GM23338 (cell line): ENCODE data around the gene BPIFB2. TPM values are rescaled to one million over a fixed set of nuclear protein-coding genes. Genes with fewer than 3 reads are reported as not detected.

ENCODE experiments used
- ATAC-seq: fragments of 200-7000 bp; cut with Tn5 transposase; 3 replicates; pipeline ENCODE4 v1.9.1; 2020
- DNase-seq: peaks from one replicate; pipeline ENCODE4 v3.0.0-alpha.2; 2015; ENCODE audit warnings: low spot score
- H2AFZ ChIP-seq: fragments of 200-600 bp; sonication (generic); 2 replicates; pipeline ENCODE4 v1.8.0; 2016; ENCODE audit warnings: antibody characterized with exemption, mild to moderate bottlenecking, moderate library complexity
- H3F3A ChIP-seq: fragments of 200-600 bp; sonication (generic); replicated peaks from 2 replicates; pipeline ENCODE4 v1.8.0; 2017; ENCODE audit warnings: antibody characterized with exemption, mixed run types, low read depth
- H3K27ac ChIP-seq: fragments of 200-600 bp; sonication (generic); 2 replicates; pipeline ENCODE4 v1.6.1; 2016; ENCODE audit warnings: low read depth
- H3K27me3 ChIP-seq: fragments of 200-600 bp; sonication (generic); 2 replicates; pipeline ENCODE4 v1.8.0; 2016; ENCODE audit warnings: mild to moderate bottlenecking, mixed run types, moderate library complexity; ENCODE audit not compliant: insufficient read depth
- H3K36me3 ChIP-seq: fragments of 200-600 bp; sonication (generic); 2 replicates; pipeline ENCODE4 v1.8.0; 2016; ENCODE audit warnings: mild to moderate bottlenecking; ENCODE audit not compliant: insufficient read depth
- H3K4me1 ChIP-seq: fragments of 200-600 bp; sonication (generic); 2 replicates; pipeline ENCODE4 v1.8.0; 2016; ENCODE audit warnings: mild to moderate bottlenecking, moderate library complexity; ENCODE audit not compliant: insufficient read depth
- H3K4me2 ChIP-seq: fragments of 200-600 bp; sonication (generic); 2 replicates; pipeline ENCODE4 v1.7.1; 2017; ENCODE audit warnings: mixed run types
- H3K4me3 ChIP-seq: fragments of 200-600 bp; sonication (generic); 2 replicates; pipeline ENCODE4 v1.6.1; 2016; ENCODE audit warnings: mixed run types
- H3K79me2 ChIP-seq: fragments of 200-600 bp; sonication (generic); replicated peaks from 2 replicates; pipeline ENCODE4 v1.8.0; 2017; ENCODE audit warnings: mild to moderate bottlenecking; ENCODE audit not compliant: insufficient read depth
- H3K9me2 ChIP-seq: fragments of 200-600 bp; sonication (generic); 2 replicates; pipeline ENCODE4 v1.8.0; 2017; ENCODE audit not compliant: insufficient read depth
- H4K20me1 ChIP-seq: fragments of 200-600 bp; sonication (generic); replicated peaks from 2 replicates; pipeline ENCODE4 v1.8.0; 2017; ENCODE audit warnings: mild to moderate bottlenecking; ENCODE audit not compliant: insufficient read depth
- H3K27ac Mint-ChIP-seq: 2 replicates; pipeline ENCODE4 v1.8.0; 2020; ENCODE audit warnings: inconsistent platforms, mild to moderate bottlenecking, moderate library complexity, mixed read lengths
- H3K27me3 Mint-ChIP-seq: 3 replicates; pipeline ENCODE4 v1.8.0; 2022; ENCODE audit warnings: low read depth, mild to moderate bottlenecking, moderate library complexity, mixed read lengths, inconsistent platforms; ENCODE audit not compliant: insufficient read depth, poor library complexity
- H3K36me3 Mint-ChIP-seq: 3 replicates; pipeline ENCODE4 v1.8.0; 2021; ENCODE audit warnings: low read depth, mild to moderate bottlenecking, inconsistent platforms, moderate library complexity, mixed read lengths
- H3K4me1 Mint-ChIP-seq: 3 replicates; pipeline ENCODE4 v1.8.0; 2020; ENCODE audit warnings: mild to moderate bottlenecking, inconsistent platforms, mixed read lengths
- H3K4me3 Mint-ChIP-seq: 3 replicates; pipeline ENCODE4 v1.8.0; 2021; ENCODE audit warnings: moderate library complexity, mild to moderate bottlenecking, inconsistent platforms, mixed read lengths
- H3K9me3 Mint-ChIP-seq: 3 replicates; pipeline ENCODE4 v1.8.0; 2020; ENCODE audit warnings: moderate library complexity, mild to moderate bottlenecking, inconsistent platforms, mixed read lengths
- CREB1 ChIP-seq: fragments of 250-450 bp; sonication (Bioruptor Pico); IDR thresholded peaks from 2 replicates; pipeline ENCODE4 v1.5.0; 2020; ENCODE audit warnings: low read depth, mild to moderate bottlenecking, moderate library complexity
- EZH2phosphoT487 ChIP-seq: fragments of 200-600 bp; sonication (generic); IDR thresholded peaks from one replicate; pipeline ENCODE4 v1.8.1; 2018; ENCODE audit warnings: antibody characterized with exemption; ENCODE audit not compliant: unreplicated experiment
- JUNB ChIP-seq: IDR thresholded peaks from one replicate; pipeline ENCODE4 v1.6.1; 2016; ENCODE audit warnings: antibody characterized with exemption; ENCODE audit not compliant: unreplicated experiment
- POLR2AphosphoS5 ChIP-seq: IDR thresholded peaks from 2 replicates; pipeline ENCODE4 v1.6.1; 2016; ENCODE audit warnings: antibody characterized with exemption, low read depth
- STAT1 ChIP-seq: IDR thresholded peaks from one replicate; pipeline ENCODE4 v1.6.1; 2016; ENCODE audit warnings: antibody characterized with exemption; ENCODE audit not compliant: unreplicated experiment
- ZNF114 ChIP-seq: fragments of 250-450 bp; sonication (Bioruptor Pico); IDR thresholded peaks from 2 replicates; pipeline ENCODE4 v1.5.0; 2020; ENCODE audit warnings: mild to moderate bottlenecking, moderate library complexity
- polyA plus RNA-seq: library from polyadenylated mRNA; unstranded; fragments of >200 nt; fragmentation: Nextera tagmentation; extraction: Ambion mirVana; gene quantifications from 2 replicates; pipeline ENCODE4 v1.2.1, GENCODE V29; 2016
- total RNA-seq: library from RNA; depleted of rRNA; stranded (reverse); fragments of >200 nt; shearing (Covaris generic); gene quantifications from 2 replicates; pipeline ENCODE4 v1.2.3, GENCODE V29; 2014
- TF ChIP-seq, protein P1 (sequence below): fragments of 250-450 bp; sonication (Bioruptor Pico); IDR thresholded peaks from 2 replicates; pipeline ENCODE4 v1.5.0; 2020; ENCODE audit warnings: mild to moderate bottlenecking, moderate library complexity
- TF ChIP-seq, protein P2 (sequence below): IDR thresholded peaks from 2 replicates; pipeline ENCODE4 v1.6.1; 2016; ENCODE audit warnings: antibody characterized with exemption
- TF ChIP-seq, protein P3 (sequence below), 2 experiments: fragments of 200-600 bp in 1 of 2; sonication (generic) in 1 of 2; conservative IDR thresholded peaks; 2 replicates each; pipeline versions ENCODE4 v1.5.1 to v1.6.1; 2016 to 2017; ENCODE audit warnings: antibody characterized with exemption in 2 of 2, low read depth in 2 of 2, mild to moderate bottlenecking in 2 of 2, moderate library complexity in 1 of 2
- TF ChIP-seq, protein P4 (sequence below): IDR thresholded peaks from one replicate; pipeline ENCODE4 v1.6.1; 2018; ENCODE audit warnings: antibody characterized with exemption; ENCODE audit not compliant: unreplicated experiment

The BPIFB2 gene
- total and polyA plus RNA-seq, 2 experiments from 2014 or later = not detected

DNA sequence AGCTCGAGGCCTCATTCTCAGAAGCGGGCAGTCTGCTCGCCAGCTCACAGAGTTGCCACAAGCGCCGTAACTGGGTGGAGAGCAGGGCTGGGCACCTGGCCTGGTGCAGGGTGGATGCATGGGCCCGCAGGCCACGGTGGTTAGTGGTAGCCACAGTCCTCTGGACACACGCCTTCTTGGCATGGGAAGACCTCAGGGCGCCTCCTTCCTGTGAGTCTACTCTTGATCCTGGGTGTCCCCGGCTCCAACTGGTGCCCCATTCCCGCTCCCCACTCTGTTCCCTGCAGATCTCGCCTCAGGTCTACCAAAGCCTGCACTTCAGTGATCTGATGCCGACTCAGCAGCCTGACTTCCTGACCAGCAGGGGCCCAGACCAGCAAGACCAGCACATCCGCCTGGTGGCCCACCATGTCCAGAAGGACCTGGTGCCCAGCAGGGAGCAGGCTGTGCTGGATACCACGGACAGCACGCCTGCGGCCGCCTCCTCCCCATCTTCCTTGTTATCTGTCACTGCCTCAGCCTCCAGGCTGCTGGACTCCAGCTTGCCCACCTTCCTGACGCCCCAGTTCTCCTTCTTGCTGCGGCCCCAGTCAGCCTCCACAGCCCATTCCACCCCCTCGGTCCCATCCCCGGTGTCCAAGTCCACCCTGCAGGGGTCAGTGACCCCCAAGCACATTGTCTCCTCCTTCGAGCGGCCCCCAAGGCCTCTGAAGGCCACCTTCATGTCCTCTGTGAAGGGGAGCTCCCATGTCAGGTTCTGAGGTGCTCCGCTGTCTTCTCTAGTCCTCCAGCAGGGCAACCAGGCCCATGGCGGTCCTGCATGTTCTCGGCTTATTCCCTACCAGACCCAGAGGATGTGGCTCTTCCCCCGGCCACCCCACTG, 46.4 kb upstream of the BPIFB2 start (continued):
- TF ChIP-seq, protein P1, sequence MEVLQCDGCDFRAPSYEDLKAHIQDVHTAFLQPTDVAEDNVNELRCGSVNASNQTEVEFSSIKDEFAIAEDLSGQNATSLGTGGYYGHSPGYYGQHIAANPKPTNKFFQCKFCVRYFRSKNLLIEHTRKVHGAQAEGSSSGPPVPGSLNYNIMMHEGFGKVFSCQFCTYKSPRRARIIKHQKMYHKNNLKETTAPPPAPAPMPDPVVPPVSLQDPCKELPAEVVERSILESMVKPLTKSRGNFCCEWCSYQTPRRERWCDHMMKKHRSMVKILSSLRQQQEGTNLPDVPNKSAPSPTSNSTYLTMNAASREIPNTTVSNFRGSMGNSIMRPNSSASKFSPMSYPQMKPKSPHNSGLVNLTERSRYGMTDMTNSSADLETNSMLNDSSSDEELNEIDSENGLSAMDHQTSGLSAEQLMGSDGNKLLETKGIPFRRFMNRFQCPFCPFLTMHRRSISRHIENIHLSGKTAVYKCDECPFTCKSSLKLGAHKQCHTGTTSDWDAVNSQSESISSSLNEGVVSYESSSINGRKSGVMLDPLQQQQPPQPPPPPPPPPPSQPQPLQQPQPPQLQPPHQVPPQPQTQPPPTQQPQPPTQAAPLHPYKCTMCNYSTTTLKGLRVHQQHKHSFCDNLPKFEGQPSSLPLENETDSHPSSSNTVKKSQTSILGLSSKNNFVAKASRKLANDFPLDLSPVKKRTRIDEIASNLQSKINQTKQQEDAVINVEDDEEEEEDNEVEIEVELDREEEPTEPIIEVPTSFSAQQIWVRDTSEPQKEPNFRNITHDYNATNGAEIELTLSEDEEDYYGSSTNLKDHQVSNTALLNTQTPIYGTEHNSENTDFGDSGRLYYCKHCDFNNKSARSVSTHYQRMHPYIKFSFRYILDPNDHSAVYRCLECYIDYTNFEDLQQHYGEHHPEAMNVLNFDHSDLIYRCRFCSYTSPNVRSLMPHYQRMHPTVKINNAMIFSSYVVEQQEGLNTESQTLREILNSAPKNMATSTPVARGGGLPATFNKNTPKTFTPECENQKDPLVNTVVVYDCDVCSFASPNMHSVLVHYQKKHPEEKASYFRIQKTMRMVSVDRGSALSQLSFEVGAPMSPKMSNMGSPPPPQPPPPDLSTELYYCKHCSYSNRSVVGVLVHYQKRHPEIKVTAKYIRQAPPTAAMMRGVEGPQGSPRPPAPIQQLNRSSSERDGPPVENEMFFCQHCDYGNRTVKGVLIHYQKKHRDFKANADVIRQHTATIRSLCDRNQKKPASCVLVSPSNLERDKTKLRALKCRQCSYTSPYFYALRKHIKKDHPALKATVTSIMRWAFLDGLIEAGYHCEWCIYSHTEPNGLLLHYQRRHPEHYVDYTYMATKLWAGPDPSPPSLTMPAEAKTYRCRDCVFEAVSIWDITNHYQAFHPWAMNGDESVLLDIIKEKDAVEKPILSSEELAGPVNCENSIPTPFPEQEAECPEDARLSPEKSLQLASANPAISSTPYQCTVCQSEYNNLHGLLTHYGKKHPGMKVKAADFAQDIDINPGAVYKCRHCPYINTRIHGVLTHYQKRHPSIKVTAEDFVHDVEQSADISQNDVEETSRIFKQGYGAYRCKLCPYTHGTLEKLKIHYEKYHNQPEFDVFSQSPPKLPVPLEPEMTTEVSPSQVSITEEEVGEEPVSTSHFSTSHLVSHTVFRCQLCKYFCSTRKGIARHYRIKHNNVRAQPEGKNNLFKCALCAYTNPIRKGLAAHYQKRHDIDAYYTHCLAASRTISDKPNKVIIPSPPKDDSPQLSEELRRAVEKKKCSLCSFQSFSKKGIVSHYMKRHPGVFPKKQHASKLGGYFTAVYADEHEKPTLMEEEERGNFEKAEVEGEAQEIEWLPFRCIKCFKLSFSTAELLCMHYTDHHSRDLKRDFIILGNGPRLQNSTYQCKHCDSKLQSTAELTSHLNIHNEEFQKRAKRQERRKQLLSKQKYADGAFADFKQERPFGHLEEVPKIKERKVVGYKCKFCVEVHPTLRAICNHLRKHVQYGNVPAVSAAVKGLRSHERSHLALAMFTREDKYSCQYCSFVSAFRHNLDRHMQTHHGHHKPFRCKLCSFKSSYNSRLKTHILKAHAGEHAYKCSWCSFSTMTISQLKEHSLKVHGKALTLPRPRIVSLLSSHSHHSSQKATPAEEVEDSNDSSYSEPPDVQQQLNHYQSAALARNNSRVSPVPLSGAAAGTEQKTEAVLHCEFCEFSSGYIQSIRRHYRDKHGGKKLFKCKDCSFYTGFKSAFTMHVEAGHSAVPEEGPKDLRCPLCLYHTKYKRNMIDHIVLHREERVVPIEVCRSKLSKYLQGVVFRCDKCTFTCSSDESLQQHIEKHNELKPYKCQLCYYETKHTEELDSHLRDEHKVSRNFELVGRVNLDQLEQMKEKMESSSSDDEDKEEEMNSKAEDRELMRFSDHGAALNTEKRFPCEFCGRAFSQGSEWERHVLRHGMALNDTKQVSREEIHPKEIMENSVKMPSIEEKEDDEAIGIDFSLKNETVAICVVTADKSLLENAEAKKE (CRISPR knock-in tag) = no peak
- TF ChIP-seq, protein P2, sequence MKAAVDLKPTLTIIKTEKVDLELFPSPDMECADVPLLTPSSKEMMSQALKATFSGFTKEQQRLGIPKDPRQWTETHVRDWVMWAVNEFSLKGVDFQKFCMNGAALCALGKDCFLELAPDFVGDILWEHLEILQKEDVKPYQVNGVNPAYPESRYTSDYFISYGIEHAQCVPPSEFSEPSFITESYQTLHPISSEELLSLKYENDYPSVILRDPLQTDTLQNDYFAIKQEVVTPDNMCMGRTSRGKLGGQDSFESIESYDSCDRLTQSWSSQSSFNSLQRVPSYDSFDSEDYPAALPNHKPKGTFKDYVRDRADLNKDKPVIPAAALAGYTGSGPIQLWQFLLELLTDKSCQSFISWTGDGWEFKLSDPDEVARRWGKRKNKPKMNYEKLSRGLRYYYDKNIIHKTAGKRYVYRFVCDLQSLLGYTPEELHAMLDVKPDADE = no peak

DNA sequence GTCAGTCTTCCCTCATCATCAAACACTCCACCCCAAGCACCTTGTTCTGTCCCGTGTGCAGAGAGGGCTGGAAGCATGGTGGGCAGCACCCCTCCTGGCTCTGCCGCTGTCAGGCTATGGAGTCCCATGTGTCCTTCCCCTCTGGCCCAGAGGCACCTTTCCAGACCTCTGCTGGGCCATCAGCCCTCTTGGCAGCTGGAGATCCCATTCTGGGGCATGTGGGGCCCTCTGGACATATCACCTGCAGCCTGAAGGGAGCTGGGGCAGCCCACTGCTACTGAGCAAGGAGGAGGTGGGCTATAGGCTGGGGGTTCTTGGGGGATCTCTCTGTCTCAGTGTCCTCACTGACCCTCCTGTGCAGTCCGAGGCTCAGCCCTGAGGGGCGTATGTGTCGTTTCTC, 45.5 kb upstream of the BPIFB2 start:
- Mint-ChIP-seq H3K4me3 (no peak overlapping the region), H3K27ac (no peak overlapping the region), H3K9me3 (peaks cover 12% of the 10 kb centered on the region), H3K4me1 (0 out of 3 replicates have a peak, but pooled peaks cover 5% of the 10 kb centered on the region), H3K27me3 (peaks cover 8% of the 10 kb centered on the region), H3K36me3 (peaks cover 5% of the 10 kb centered on the region; the same call in 1 of the 3 replicates)
- H3K36me3 ChIP-seq = no peaks in the 10 kb centered on the region
- no peaks in the 10 kb centered on the region for H3K27me3 ChIP-seq
- H3K4me1 ChIP-seq = no peaks in the 10 kb centered on the region
- H3K27ac ChIP-seq = no peak overlapping the region
- no peak for ATAC-seq
- H2AFZ ChIP-seq = no peak overlapping the region
- H3K4me2 ChIP-seq = no peak overlapping the region
- 0 out of 2 replicates have a peak, but pooled peaks cover 6% of the 10 kb centered on the region for H3K9me2 ChIP-seq
- no peak for DNase-seq
- no peak overlapping the region for H3K4me3 ChIP-seq
- no peaks in the 10 kb centered on the region for H3K79me2 ChIP-seq
- no peaks in the 10 kb centered on the region for H3F3A ChIP-seq
- no peaks in the 10 kb centered on the region for H4K20me1 ChIP-seq
- TF ChIP-seq CREB1 (CRISPR knock-in tag) = no peak
- TF ChIP-seq ZNF114 (CRISPR knock-in tag) = no peak
- TF ChIP-seq POLR2AphosphoS5 = no peak
- TF ChIP-seq JUNB = no peak
- no peak for TF ChIP-seq EZH2phosphoT487
- TF ChIP-seq, protein P3, sequence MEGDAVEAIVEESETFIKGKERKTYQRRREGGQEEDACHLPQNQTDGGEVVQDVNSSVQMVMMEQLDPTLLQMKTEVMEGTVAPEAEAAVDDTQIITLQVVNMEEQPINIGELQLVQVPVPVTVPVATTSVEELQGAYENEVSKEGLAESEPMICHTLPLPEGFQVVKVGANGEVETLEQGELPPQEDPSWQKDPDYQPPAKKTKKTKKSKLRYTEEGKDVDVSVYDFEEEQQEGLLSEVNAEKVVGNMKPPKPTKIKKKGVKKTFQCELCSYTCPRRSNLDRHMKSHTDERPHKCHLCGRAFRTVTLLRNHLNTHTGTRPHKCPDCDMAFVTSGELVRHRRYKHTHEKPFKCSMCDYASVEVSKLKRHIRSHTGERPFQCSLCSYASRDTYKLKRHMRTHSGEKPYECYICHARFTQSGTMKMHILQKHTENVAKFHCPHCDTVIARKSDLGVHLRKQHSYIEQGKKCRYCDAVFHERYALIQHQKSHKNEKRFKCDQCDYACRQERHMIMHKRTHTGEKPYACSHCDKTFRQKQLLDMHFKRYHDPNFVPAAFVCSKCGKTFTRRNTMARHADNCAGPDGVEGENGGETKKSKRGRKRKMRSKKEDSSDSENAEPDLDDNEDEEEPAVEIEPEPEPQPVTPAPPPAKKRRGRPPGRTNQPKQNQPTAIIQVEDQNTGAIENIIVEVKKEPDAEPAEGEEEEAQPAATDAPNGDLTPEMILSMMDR (conservative IDR thresholded peaks at IDR 0.05; ENCODE audit: low read depth in 2 of 2) = no peak
- TF ChIP-seq, protein P4, sequence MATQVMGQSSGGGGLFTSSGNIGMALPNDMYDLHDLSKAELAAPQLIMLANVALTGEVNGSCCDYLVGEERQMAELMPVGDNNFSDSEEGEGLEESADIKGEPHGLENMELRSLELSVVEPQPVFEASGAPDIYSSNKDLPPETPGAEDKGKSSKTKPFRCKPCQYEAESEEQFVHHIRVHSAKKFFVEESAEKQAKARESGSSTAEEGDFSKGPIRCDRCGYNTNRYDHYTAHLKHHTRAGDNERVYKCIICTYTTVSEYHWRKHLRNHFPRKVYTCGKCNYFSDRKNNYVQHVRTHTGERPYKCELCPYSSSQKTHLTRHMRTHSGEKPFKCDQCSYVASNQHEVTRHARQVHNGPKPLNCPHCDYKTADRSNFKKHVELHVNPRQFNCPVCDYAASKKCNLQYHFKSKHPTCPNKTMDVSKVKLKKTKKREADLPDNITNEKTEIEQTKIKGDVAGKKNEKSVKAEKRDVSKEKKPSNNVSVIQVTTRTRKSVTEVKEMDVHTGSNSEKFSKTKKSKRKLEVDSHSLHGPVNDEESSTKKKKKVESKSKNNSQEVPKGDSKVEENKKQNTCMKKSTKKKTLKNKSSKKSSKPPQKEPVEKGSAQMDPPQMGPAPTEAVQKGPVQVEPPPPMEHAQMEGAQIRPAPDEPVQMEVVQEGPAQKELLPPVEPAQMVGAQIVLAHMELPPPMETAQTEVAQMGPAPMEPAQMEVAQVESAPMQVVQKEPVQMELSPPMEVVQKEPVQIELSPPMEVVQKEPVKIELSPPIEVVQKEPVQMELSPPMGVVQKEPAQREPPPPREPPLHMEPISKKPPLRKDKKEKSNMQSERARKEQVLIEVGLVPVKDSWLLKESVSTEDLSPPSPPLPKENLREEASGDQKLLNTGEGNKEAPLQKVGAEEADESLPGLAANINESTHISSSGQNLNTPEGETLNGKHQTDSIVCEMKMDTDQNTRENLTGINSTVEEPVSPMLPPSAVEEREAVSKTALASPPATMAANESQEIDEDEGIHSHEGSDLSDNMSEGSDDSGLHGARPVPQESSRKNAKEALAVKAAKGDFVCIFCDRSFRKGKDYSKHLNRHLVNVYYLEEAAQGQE = no peak
- no peak for TF ChIP-seq STAT1
